HEK293 (cell line): Measurements from ENCODE around the gene ACTL6B.

Experiments
- AEBP2 ChIP-seq: fragments of 450-650 bp; formaldehyde crosslinking; IDR thresholded peaks from 2 replicates; pipeline ENCODE4 v1.5.1; 2016; ENCODE audit warnings: missing biosample characterization, missing genetic modification characterization, borderline replicate concordance
- BCL11B ChIP-seq: fragments of 450-650 bp; formaldehyde crosslinking; IDR thresholded peaks from 2 replicates; pipeline ENCODE4 v1.5.1; 2016; ENCODE audit warnings: low read depth, missing biosample characterization, missing genetic modification characterization
- CTCF ChIP-seq: fragments of 450-650 bp; formaldehyde crosslinking; IDR thresholded peaks from 2 replicates; pipeline ENCODE4 v1.5.1; 2016; ENCODE audit warnings: missing biosample characterization, missing genetic modification characterization
- GLIS2 ChIP-seq: fragments of 450-650 bp; formaldehyde crosslinking; IDR thresholded peaks from 2 replicates; pipeline ENCODE4 v1.5.1; 2016; ENCODE audit warnings: missing biosample characterization, missing genetic modification characterization
- KLF16 ChIP-seq: fragments of 450-650 bp; formaldehyde crosslinking; IDR thresholded peaks from 2 replicates; pipeline ENCODE4 v1.5.1; 2017; ENCODE audit warnings: missing biosample characterization, missing genetic modification characterization
- KLF7 ChIP-seq: fragments of 450-650 bp; formaldehyde crosslinking; IDR thresholded peaks from 2 replicates; pipeline ENCODE4 v1.5.1; 2016; ENCODE audit warnings: missing biosample characterization, missing genetic modification characterization, borderline replicate concordance
- PRDM10 ChIP-seq: fragments of 450-650 bp; formaldehyde crosslinking; IDR thresholded peaks from 2 replicates; pipeline ENCODE4 v1.5.1; 2016; ENCODE audit warnings: missing biosample characterization, missing genetic modification characterization
- REPIN1 ChIP-seq: fragments of 450-650 bp; formaldehyde crosslinking; IDR thresholded peaks from 2 replicates; pipeline ENCODE4 v1.5.1; 2017; ENCODE audit warnings: missing biosample characterization, missing genetic modification characterization, low read depth
- REST ChIP-seq: fragments of 450-650 bp; formaldehyde crosslinking; IDR thresholded peaks from 2 replicates; pipeline ENCODE4 v1.5.1; 2016; ENCODE audit warnings: missing biosample characterization, missing genetic modification characterization
- SCRT2 ChIP-seq: fragments of 450-650 bp; formaldehyde crosslinking; IDR thresholded peaks from 2 replicates; pipeline ENCODE4 v1.5.1; 2016; ENCODE audit warnings: missing biosample characterization, missing genetic modification characterization
- SETDB1 ChIP-seq: IDR thresholded peaks from one replicate; pipeline ENCODE4 v1.6.1; 2017; ENCODE audit warnings: mild to moderate bottlenecking, low read length, moderate library complexity, mixed read lengths; ENCODE audit not compliant: insufficient read length
- SP7 ChIP-seq: fragments of 450-650 bp; formaldehyde crosslinking; IDR thresholded peaks from 2 replicates; pipeline ENCODE4 v1.5.1; 2016; ENCODE audit warnings: missing biosample characterization, missing genetic modification characterization
- WT1 ChIP-seq: fragments of 450-650 bp; formaldehyde crosslinking; IDR thresholded peaks from 2 replicates; pipeline ENCODE4 v1.5.1; 2016; ENCODE audit warnings: missing biosample characterization, missing genetic modification characterization
- ZBTB1 ChIP-seq: fragments of 450-650 bp; formaldehyde crosslinking; IDR thresholded peaks from 2 replicates; pipeline ENCODE4 v1.5.1; 2016; ENCODE audit warnings: missing biosample characterization, missing genetic modification characterization
- ZNF138 ChIP-seq: fragments of 450-650 bp; formaldehyde crosslinking; IDR thresholded peaks from 2 replicates; pipeline ENCODE4 v1.5.1; 2016; ENCODE audit warnings: missing biosample characterization, missing genetic modification characterization, borderline replicate concordance
- ZNF169 ChIP-seq: fragments of 450-650 bp; formaldehyde crosslinking; IDR thresholded peaks from 2 replicates; pipeline ENCODE4 v1.5.1; 2016; ENCODE audit warnings: missing biosample characterization, missing genetic modification characterization
- ZNF221 ChIP-seq: fragments of 450-650 bp; formaldehyde crosslinking; IDR thresholded peaks from 2 replicates; pipeline ENCODE4 v1.5.1; 2017; ENCODE audit warnings: missing biosample characterization, missing genetic modification characterization, borderline replicate concordance
- ZNF239 ChIP-seq: fragments of 450-650 bp; formaldehyde crosslinking; IDR thresholded peaks from 2 replicates; pipeline ENCODE4 v1.5.1; 2016; ENCODE audit warnings: missing biosample characterization, missing genetic modification characterization
- ZNF391 ChIP-seq: fragments of 450-650 bp; formaldehyde crosslinking; IDR thresholded peaks from 2 replicates; pipeline ENCODE4 v1.5.1; 2016; ENCODE audit warnings: low read depth, missing biosample characterization, missing genetic modification characterization, borderline replicate concordance
- ZNF433 ChIP-seq: fragments of 450-650 bp; formaldehyde crosslinking; IDR thresholded peaks from 2 replicates; pipeline ENCODE4 v1.5.1; 2016; ENCODE audit warnings: missing biosample characterization, missing genetic modification characterization, low read depth
- ZNF501 ChIP-seq: fragments of 450-650 bp; formaldehyde crosslinking; IDR thresholded peaks from 2 replicates; pipeline ENCODE4 v1.5.1; 2016; ENCODE audit warnings: missing biosample characterization, missing genetic modification characterization
- ZNF530 ChIP-seq: fragments of 450-650 bp; formaldehyde crosslinking; IDR thresholded peaks from 2 replicates; pipeline ENCODE4 v1.5.1; 2016; ENCODE audit warnings: low read depth, missing biosample characterization, missing genetic modification characterization
- ZNF629 ChIP-seq: fragments of 450-650 bp; formaldehyde crosslinking; IDR thresholded peaks from 2 replicates; pipeline ENCODE4 v1.5.1; 2017; ENCODE audit warnings: missing biosample characterization, missing genetic modification characterization
- ZNF639 ChIP-seq: fragments of 450-650 bp; formaldehyde crosslinking; IDR thresholded peaks from 2 replicates; pipeline ENCODE4 v1.5.1; 2016; ENCODE audit warnings: missing biosample characterization, missing genetic modification characterization
- ZNF654 ChIP-seq: fragments of 450-650 bp; formaldehyde crosslinking; IDR thresholded peaks from 2 replicates; pipeline ENCODE4 v1.5.1; 2016; ENCODE audit warnings: low read depth, missing biosample characterization, missing genetic modification characterization
- ZNF785 ChIP-seq: fragments of 450-650 bp; formaldehyde crosslinking; IDR thresholded peaks from 2 replicates; pipeline ENCODE4 v1.5.1; 2016; ENCODE audit warnings: missing biosample characterization, missing genetic modification characterization
- ZNF791 ChIP-seq: fragments of 450-650 bp; formaldehyde crosslinking; IDR thresholded peaks from 2 replicates; pipeline ENCODE4 v1.5.1; 2016; ENCODE audit warnings: missing biosample characterization, missing genetic modification characterization
- ZNF837 ChIP-seq: fragments of 450-650 bp; formaldehyde crosslinking; IDR thresholded peaks from 2 replicates; pipeline ENCODE4 v1.5.1; 2016; ENCODE audit warnings: missing biosample characterization, missing genetic modification characterization
- ZSCAN16 ChIP-seq: fragments of 450-650 bp; formaldehyde crosslinking; IDR thresholded peaks from 2 replicates; pipeline ENCODE4 v1.5.1; 2016; ENCODE audit warnings: missing biosample characterization, missing genetic modification characterization
- ZXDB ChIP-seq: fragments of 450-650 bp; formaldehyde crosslinking; IDR thresholded peaks from 2 replicates; pipeline ENCODE4 v1.5.1; 2016; ENCODE audit warnings: missing biosample characterization, missing genetic modification characterization

Gene ACTL6B

GRCh38 chr7:100705320-100705752 is 49.1 kb upstream of the ACTL6B start (continued):
- TF ChIP-seq ZNF837 (tag by site-specific recombination) = no peak
- no peak for TF ChIP-seq SCRT2 (tag by site-specific recombination)
- TF ChIP-seq WT1 (tag by site-specific recombination) = peak; percentile 45; the same call in 1 of the 2 replicates
- TF ChIP-seq ZNF391 = peak; percentile 82; the same call in 1 of the 2 replicates
- 0 out of 2 replicates have a peak, but pooled peaks have one; percentile 67 for TF ChIP-seq ZNF785 (tag by site-specific recombination)
- TF ChIP-seq SETDB1 = no peak
- no peak for TF ChIP-seq AEBP2
- TF ChIP-seq REPIN1 (tag by site-specific recombination) = peak; percentile 96
- TF ChIP-seq ZNF239 (tag by site-specific recombination) = no peak
- TF ChIP-seq PRDM10 (tag by site-specific recombination) = peak; percentile 97
- TF ChIP-seq ZBTB1 = 0 out of 2 replicates have a peak, but pooled peaks have one; percentile 17
- TF ChIP-seq CTCF = peak; percentile 97
- no peak for TF ChIP-seq ZNF791 (tag by site-specific recombination)
- TF ChIP-seq SP7 (tag by site-specific recombination) = peak; percentile 82
- TF ChIP-seq ZNF169 (tag by site-specific recombination) = no peak
- peak; percentile 48 for TF ChIP-seq ZNF654 (tag by site-specific recombination)
- no peak for TF ChIP-seq ZNF221 (tag by site-specific recombination)
- no peak for TF ChIP-seq ZNF530 (tag by site-specific recombination)
- TF ChIP-seq ZNF138 (tag by site-specific recombination) = no peak
- TF ChIP-seq ZNF501 (tag by site-specific recombination) = peak; percentile 81
- peak; percentile 63; the same call in 1 of the 2 replicates for TF ChIP-seq ZNF639
- TF ChIP-seq ZSCAN16 = 0 out of 2 replicates have a peak, but pooled peaks have one; percentile 34
- 0 out of 2 replicates have a peak, but pooled peaks have one; percentile 67 for TF ChIP-seq KLF7 (tag by site-specific recombination)
- peak; percentile 65; the same call in 1 of the 2 replicates for TF ChIP-seq KLF16 (tag by site-specific recombination)
- TF ChIP-seq BCL11B (tag by site-specific recombination) = peak; percentile 86; the same call in 1 of the 2 replicates
- TF ChIP-seq ZNF629 = no peak
- no peak for TF ChIP-seq ZNF433 (tag by site-specific recombination)
- TF ChIP-seq REST (tag by site-specific recombination) = no peak
- no peak; the same call in 1 of the 2 replicates for TF ChIP-seq ZXDB
- peak; percentile 96 for TF ChIP-seq GLIS2 (tag by site-specific recombination)
